NAMALWA (cell line): Measurements from ENCODE around the gene EIPR1.
A peak's percentile ranks its signal among the peaks of the same experiment; 100 is the strongest.

Experiments used
- DNase-seq: peaks from one replicate; pipeline ENCODE4 v3.0.0-alpha.2; 2015; ENCODE audit warnings: low spot score

EIPR1 gene

GRCh38 chr2:3267869-3268704, 109.5 kb downstream of the EIPR1 start:
- DNase-seq: no peak

- no peak for DNase-seq
Measured at GRCh38 chr2:3266925-3267867, 110.4 kb downstream of the EIPR1 start.

DNA sequence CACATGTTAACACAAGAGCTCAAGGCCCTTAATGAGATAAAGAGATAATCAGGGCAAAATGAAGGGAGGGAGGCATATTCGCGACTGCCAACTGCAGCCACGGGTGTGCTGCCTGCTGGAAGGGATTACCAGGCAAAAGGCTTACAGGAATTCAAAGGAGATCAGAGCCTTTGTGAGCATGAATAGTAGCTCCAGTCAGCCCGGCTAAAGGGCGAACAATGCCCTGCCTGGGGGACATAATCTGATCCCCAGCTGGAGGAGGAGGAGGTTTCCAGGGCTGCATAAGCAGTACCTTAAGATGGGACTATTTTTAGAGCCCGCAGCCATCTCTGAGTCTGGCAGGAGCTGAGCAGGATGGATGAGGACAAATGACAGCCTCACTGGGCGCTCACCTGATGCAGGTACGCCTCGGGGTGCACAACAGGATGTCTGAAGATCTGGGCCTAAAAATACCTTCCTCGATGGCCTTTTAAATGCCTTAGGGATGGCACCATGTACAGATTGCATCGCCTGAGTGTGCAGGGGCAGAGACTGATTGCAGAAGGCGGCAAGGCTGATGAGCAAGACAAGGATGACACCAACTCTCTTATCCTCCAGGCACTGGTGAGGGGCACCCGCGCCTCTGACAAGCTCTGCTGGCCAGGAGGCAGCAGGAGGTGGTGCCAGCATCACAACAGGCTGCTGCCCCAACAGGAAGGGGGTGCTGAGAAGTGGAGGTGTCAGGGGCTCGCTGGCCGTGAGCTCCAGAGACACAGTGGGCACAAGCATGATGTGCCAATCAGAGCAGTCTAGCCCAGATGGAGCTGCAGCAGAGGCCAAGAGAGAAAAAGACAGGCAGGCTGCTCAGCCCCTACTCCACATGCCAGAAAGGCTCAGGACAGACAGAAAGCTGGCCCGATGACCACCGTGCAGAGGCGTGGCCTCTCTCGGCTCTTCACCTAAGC, 111.4 kb downstream of the EIPR1 start:
- DNase-seq: no peak

DNA sequence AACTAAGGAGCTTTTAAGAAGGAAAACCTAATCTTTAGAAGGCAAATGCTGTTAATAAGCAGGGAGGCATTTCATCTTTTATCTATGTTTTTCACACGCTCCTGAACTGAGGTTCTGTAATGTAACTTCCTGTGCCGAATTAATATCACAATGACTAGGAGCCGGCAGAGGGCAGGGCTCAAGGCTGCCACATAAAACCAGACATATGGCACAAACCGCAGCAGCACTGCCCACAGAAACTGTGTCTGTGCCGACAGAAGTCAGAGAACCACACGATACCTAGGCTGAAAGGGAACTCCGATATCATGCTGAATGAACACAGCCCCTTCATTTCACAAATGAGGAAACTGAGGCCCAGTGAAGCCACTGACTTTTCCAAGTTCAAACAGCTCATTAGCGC, 112.1 kb downstream of the EIPR1 start:
- DNase-seq: no peak

GRCh38 chr2:3264010-3264744, 113.4 kb downstream of the EIPR1 start:
- DNase-seq: no peak

- no peak for DNase-seq
Measured at GRCh38 chr2:3263487-3263886, 114.1 kb downstream of the EIPR1 start.

GRCh38 chr2:3262437-3263388, 114.9 kb downstream of the EIPR1 start:
- DNase-seq: no peak

DNA sequence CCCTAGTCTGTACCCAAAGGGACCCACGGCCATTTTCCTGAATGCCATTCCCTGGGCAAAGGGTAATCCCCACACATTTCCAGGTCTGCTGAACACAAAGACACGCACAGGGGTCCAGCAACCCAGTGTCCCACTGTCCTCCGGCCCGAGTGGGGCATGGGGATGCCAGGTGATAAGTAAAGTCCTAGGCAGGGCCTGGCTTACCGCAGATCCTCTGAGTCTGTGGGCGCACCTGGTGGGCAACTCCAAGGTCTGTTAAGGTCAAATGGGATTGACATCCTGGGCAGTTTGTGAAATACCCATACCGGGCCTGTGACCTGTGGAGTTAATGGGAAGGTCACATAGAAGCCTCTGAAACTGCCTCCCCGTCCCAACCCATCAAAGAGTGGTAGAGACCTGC, 116.1 kb downstream of the EIPR1 start:
- DNase-seq: no peak

GRCh38 chr2:3260959-3261358, 116.7 kb downstream of the EIPR1 start:
- no peak for DNase-seq

DNA sequence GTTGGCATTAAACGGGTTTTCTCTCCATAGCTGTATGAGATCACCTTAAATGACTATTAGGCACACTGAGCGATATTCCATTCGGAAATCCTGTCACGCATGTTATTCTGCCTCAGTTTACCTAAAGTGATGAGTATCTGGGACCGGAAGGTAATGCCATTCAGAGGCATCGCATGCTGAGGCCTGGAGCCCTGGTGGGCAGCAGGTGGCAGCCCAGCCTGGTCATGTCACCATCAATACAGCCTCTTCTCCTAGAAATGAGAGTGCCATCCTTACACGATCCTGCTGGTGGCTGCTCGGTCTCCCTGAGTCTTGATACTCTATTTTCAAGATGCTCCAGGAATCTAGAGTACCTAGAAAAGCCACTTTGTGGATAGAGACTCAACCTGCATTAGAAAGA, 119.8 kb downstream of the EIPR1 start:
- DNase-seq: no peak

DNA sequence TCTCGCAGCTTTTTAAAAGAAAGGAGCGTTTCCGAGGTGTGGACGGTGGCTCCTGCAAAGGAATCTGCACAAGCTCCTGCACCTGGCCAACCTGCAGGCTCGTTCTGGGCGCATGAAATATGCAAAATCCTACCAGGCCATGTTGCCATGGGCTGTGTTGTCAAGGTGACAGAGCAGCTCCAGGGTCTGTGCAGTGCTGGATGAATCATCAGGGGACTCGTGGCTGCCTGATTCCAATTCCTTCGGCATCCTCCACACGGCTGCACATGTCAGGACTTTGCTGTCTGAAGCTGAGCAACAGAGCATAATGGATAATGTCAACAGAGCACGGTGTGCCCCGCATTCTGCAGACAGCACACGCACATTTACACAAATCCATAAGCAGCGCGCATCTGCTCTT, 120.5 kb downstream of the EIPR1 start:
- DNase-seq: peak; percentile 6

- no peak for DNase-seq
Measured at GRCh38 chr2:3256605-3257004, 121.0 kb downstream of the EIPR1 start.

GRCh38 chr2:3256157-3256556, 121.5 kb downstream of the EIPR1 start:
- DNase-seq: no peak

GRCh38 chr2:3254442-3254941, 123.1 kb downstream of the EIPR1 start:
- peak; percentile 70 for DNase-seq

DNA sequence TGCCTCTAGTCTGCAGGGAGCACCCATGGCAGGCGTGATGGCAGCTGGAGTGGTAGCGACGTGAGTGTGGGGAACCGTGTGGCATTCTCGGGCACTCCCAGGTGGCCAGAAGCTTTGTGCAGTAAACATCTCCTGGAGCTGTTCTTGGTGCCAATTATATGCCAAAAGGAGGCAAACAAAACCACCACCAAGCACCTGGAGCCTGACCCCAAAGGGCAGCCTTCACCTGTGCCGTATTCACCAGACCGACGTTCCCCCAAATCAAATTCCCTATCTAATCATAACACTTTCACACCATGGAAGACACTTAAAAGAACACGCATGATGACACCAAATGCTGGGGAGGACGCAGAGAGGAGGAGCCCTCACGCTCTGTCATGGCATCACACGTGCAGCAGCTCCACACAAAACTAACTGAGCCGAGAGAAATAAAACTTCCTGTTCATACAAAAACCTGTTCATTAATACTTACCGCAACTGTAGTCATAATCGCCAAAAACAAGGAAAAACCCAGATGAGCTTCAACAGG, 123.6 kb downstream of the EIPR1 start:
- no peak for DNase-seq

- DNase-seq: no peak
Measured at GRCh38 chr2:3251946-3252345, 125.7 kb downstream of the EIPR1 start.

GRCh38 chr2:3249476-3249962, 128.1 kb downstream of the EIPR1 start:
- DNase-seq: no peak

GRCh38 chr2:3248754-3249475, 128.7 kb downstream of the EIPR1 start:
- no peak for DNase-seq
